SH-SY5Y (cell line): ENCODE data around the gene CD47.

ENCODE experiments used
- GATA2 ChIP-seq: IDR thresholded peaks from 2 replicates; pipeline ENCODE4 v1.6.1; 2011; ENCODE audit warnings: mild to moderate bottlenecking, low read depth, low read length
- GATA3 ChIP-seq: IDR thresholded peaks from 2 replicates; pipeline ENCODE4 v1.6.1; 2011; ENCODE audit warnings: low read depth, mild to moderate bottlenecking, low read length, moderate library complexity

DNA sequence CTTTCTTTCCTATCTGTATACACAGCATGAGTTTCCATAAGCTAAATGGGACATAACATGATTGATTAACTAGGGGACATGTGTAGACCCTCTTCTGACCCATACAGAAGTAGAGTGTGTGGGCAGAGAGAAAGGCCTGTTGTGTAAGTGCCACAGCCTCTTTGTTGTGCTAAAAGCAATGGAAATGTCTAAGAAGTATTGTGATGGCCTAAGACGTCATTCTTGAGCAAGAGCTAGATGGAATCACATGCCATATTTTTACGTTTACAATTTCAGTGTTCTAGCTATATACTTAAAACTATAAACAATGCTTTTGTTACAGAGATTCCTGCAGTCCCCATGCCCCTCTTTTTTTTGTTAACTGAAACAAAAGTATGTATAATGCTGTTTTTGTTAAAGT lies 61.9 kb downstream of the CD47 start:
- TF ChIP-seq GATA3: no peak
- TF ChIP-seq GATA2: no peak
